SK-N-SH treated with all-trans-retinoic acid at 6 μM for 48 hours (cell line): ENCODE results near the gene PSME3.
"Not testable (repeated sequence)": the region's sequence is repeated elsewhere in the genome, so short reads cannot be mapped to it uniquely, and the experiment has no call there.

ENCODE experiments used
- ARNTL ChIP-seq: fragments of 450-650 bp; formaldehyde crosslinking; IDR thresholded peaks from 2 replicates; pipeline ENCODE4 v1.5.0; 2020; ENCODE audit warnings: low read depth, mild to moderate bottlenecking, moderate library complexity, borderline replicate concordance
- BACH2 ChIP-seq: fragments of 250-450 bp; sonication (Bioruptor Pico); IDR thresholded peaks from 2 replicates; pipeline ENCODE4 v1.9.0; 2021; ENCODE audit warnings: mild to moderate bottlenecking, borderline replicate concordance
- GLIS3 ChIP-seq: fragments of 250-450 bp; sonication (Bioruptor Pico); IDR thresholded peaks from 2 replicates; pipeline ENCODE4 v1.5.0; 2020; ENCODE audit warnings: mild to moderate bottlenecking, moderate library complexity
- PPARA ChIP-seq: fragments of 250-450 bp; sonication (Bioruptor Pico); IDR thresholded peaks from 2 replicates; pipeline ENCODE4 v1.5.0; 2020; ENCODE audit warnings: mild to moderate bottlenecking, borderline replicate concordance
- RARB ChIP-seq: fragments of 250-450 bp; sonication (Bioruptor Pico); IDR thresholded peaks from 2 replicates; pipeline ENCODE4 v1.8.0; 2021; ENCODE audit warnings: mild to moderate bottlenecking, moderate library complexity
- ZFP3 ChIP-seq: fragments of 250-450 bp; sonication (Bioruptor Pico); IDR thresholded peaks from 2 replicates; pipeline ENCODE4 v1.5.0; 2020; ENCODE audit warnings: mild to moderate bottlenecking, moderate library complexity
- ZFP30 ChIP-seq: fragments of 450-650 bp; formaldehyde crosslinking; IDR thresholded peaks from 2 replicates; pipeline ENCODE4 v1.5.0; 2022; ENCODE audit warnings: mild to moderate bottlenecking, moderate library complexity
- ZNF70 ChIP-seq: fragments of 450-650 bp; formaldehyde crosslinking; IDR thresholded peaks from 2 replicates; pipeline ENCODE4 v1.5.0; 2020; ENCODE audit warnings: mild to moderate bottlenecking, moderate library complexity
- TF ChIP-seq, protein P1 (sequence below): fragments of 250-450 bp; sonication (Bioruptor Pico); IDR thresholded peaks from 2 replicates; pipeline ENCODE4 v1.5.0; 2020; ENCODE audit warnings: mild to moderate bottlenecking, moderate library complexity
- TF ChIP-seq, protein P2 (sequence below): fragments of 250-450 bp; sonication (Bioruptor Pico); IDR thresholded peaks from 2 replicates; pipeline ENCODE4 v1.8.0; 2020; ENCODE audit warnings: mild to moderate bottlenecking, moderate library complexity, borderline replicate concordance
- TF ChIP-seq, protein P3 (sequence below): fragments of 250-450 bp; sonication (Bioruptor Pico); IDR thresholded peaks from 2 replicates; pipeline ENCODE4 v1.8.0; 2021; ENCODE audit warnings: low read depth, mild to moderate bottlenecking, moderate library complexity, borderline replicate concordance
- TF ChIP-seq, protein P4 (sequence below): fragments of 250-450 bp; sonication (Bioruptor Pico); IDR thresholded peaks from 2 replicates; pipeline ENCODE4 v1.5.1; 2020; ENCODE audit warnings: low read depth, mild to moderate bottlenecking, moderate library complexity

DNA sequence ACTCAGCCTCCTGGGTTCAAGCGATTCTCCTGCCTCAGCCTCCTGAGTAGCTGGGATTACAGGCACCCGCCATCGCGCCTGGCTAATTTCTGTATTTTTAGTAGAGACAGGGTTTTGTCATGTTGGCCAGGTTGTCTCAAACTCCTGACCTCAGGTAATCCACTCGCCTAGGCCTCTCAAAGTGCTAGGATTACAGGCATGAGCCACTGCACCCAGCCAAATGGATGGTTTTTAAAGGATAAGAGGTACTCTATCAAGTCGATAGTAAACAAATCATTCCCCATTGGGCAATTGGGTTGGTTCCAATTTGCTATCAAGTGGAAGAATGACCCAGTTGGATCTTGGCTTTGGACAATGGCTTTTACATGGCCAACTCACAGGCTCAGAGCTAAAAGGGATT, 48.5 kb downstream of the PSME3 start:
- TF ChIP-seq ZFP30 (CRISPR knock-in tag); ZFP3 (CRISPR knock-in tag); BACH2 (CRISPR knock-in tag); RARB (CRISPR knock-in tag); GLIS3 (CRISPR knock-in tag); ARNTL (CRISPR knock-in tag); PPARA; ZNF70 (CRISPR knock-in tag): not testable (repeated sequence)
- TF ChIP-seq, protein P1, sequence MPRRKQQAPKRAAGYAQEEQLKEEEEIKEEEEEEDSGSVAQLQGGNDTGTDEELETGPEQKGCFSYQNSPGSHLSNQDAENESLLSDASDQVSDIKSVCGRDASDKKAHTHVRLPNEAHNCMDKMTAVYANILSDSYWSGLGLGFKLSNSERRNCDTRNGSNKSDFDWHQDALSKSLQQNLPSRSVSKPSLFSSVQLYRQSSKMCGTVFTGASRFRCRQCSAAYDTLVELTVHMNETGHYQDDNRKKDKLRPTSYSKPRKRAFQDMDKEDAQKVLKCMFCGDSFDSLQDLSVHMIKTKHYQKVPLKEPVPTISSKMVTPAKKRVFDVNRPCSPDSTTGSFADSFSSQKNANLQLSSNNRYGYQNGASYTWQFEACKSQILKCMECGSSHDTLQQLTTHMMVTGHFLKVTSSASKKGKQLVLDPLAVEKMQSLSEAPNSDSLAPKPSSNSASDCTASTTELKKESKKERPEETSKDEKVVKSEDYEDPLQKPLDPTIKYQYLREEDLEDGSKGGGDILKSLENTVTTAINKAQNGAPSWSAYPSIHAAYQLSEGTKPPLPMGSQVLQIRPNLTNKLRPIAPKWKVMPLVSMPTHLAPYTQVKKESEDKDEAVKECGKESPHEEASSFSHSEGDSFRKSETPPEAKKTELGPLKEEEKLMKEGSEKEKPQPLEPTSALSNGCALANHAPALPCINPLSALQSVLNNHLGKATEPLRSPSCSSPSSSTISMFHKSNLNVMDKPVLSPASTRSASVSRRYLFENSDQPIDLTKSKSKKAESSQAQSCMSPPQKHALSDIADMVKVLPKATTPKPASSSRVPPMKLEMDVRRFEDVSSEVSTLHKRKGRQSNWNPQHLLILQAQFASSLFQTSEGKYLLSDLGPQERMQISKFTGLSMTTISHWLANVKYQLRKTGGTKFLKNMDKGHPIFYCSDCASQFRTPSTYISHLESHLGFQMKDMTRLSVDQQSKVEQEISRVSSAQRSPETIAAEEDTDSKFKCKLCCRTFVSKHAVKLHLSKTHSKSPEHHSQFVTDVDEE (CRISPR knock-in tag), result not testable (repeated sequence)
- TF ChIP-seq, protein P2, sequence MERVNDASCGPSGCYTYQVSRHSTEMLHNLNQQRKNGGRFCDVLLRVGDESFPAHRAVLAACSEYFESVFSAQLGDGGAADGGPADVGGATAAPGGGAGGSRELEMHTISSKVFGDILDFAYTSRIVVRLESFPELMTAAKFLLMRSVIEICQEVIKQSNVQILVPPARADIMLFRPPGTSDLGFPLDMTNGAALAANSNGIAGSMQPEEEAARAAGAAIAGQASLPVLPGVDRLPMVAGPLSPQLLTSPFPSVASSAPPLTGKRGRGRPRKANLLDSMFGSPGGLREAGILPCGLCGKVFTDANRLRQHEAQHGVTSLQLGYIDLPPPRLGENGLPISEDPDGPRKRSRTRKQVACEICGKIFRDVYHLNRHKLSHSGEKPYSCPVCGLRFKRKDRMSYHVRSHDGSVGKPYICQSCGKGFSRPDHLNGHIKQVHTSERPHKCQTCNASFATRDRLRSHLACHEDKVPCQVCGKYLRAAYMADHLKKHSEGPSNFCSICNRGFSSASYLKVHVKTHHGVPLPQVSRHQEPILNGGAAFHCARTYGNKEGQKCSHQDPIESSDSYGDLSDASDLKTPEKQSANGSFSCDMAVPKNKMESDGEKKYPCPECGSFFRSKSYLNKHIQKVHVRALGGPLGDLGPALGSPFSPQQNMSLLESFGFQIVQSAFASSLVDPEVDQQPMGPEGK (CRISPR knock-in tag), result not testable (repeated sequence)
- TF ChIP-seq, protein P3, sequence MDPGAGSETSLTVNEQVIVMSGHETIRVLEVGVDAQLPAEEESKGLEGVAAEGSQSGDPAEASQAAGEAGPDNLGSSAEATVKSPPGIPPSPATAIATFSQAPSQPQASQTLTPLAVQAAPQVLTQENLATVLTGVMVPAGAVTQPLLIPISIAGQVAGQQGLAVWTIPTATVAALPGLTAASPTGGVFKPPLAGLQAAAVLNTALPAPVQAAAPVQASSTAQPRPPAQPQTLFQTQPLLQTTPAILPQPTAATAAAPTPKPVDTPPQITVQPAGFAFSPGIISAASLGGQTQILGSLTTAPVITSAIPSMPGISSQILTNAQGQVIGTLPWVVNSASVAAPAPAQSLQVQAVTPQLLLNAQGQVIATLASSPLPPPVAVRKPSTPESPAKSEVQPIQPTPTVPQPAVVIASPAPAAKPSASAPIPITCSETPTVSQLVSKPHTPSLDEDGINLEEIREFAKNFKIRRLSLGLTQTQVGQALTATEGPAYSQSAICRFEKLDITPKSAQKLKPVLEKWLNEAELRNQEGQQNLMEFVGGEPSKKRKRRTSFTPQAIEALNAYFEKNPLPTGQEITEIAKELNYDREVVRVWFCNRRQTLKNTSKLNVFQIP, result not testable (repeated sequence)
- TF ChIP-seq, protein P4, sequence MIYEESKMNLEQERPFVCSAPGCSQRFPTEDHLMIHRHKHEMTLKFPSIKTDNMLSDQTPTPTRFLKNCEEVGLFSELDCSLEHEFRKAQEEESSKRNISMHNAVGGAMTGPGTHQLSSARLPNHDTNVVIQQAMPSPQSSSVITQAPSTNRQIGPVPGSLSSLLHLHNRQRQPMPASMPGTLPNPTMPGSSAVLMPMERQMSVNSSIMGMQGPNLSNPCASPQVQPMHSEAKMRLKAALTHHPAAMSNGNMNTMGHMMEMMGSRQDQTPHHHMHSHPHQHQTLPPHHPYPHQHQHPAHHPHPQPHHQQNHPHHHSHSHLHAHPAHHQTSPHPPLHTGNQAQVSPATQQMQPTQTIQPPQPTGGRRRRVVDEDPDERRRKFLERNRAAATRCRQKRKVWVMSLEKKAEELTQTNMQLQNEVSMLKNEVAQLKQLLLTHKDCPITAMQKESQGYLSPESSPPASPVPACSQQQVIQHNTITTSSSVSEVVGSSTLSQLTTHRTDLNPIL (CRISPR knock-in tag), result not testable (repeated sequence)
